Muscle of arm (tissue), 12 donors: Measurements from ENCODE around the gene SENP5. TPM values are rescaled to one million over a fixed set of nuclear protein-coding genes. Genes with fewer than 3 reads are reported as not detected.

Experiments
- DNase-seq: peaks from one replicate; pipeline ENCODE4 v3.0.0-alpha.2; 2013
- polyA plus RNA-seq, 12 donors: library from polyadenylated mRNA; unstranded; fragments of 120-200 nt; gene quantifications; one replicate each; pipeline ENCODE4 v1.2.1, GENCODE V29; 2013; ENCODE audit not compliant: insufficient read length in 12 of 12

The SENP5 gene
- polyA plus RNA-seq, 12 donors, result 13.3 to 27.6 (median 18.7) TPM; not detected in 1

DNA sequence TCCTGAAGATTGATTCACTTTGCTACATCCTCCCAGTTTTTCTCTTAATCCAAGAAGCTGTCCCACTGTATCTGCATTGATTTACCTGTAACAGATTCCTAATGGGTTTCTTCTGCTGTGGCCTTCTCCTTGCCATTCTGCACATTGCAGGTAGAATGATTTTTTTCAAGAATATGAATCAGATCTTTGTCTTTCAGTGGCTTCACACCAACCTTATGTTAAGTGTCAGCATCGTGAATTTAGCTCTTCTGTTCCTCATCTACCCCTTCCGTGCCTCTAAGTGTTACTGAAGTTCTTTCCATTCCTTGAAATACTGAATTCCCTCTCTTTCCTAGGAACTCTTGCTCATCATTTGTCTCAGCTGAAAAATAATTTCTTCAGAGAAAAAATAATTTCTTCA, 7.5 kb downstream of the SENP5 start:
- no peak for DNase-seq

DNA sequence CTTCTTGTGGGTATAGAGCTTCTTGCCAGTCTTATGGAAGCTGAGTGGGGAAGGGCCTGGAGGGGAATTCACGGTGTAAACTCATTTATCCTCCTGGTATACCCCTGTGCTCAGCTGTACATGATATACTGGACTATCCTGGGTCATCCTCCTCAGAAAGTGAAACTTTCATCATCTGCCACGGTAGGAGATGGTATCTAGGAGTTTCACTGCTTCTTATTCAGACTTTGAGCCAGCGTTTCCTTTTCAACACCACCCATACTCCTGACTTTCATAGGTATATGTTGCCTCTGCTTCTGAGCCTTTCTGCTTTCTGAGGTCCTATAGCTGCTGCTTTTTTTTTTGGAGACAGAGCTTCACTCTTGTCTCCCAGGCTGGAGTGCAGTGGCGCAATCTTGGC, 15.6 kb downstream of the SENP5 start:
- no peak for DNase-seq

DNA sequence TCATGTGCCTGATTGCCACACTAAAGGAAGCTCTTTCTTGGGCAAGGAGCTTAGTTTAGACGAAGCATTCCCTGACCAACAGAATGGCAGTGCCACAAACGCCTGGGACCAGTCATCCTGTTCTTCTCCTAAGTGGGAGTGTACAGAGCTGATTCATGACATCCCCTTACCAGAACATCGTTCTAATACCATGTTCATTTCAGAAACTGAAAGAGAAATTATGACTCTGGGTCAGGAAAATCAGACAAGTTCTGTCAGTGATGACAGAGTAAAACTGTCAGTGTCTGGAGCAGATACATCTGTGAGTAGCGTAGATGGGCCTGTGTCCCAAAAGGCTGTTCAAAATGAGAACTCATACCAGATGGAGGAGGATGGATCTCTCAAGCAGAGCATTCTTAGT, 18.4 kb downstream of the SENP5 start:
- DNase-seq, result no peak

DNA sequence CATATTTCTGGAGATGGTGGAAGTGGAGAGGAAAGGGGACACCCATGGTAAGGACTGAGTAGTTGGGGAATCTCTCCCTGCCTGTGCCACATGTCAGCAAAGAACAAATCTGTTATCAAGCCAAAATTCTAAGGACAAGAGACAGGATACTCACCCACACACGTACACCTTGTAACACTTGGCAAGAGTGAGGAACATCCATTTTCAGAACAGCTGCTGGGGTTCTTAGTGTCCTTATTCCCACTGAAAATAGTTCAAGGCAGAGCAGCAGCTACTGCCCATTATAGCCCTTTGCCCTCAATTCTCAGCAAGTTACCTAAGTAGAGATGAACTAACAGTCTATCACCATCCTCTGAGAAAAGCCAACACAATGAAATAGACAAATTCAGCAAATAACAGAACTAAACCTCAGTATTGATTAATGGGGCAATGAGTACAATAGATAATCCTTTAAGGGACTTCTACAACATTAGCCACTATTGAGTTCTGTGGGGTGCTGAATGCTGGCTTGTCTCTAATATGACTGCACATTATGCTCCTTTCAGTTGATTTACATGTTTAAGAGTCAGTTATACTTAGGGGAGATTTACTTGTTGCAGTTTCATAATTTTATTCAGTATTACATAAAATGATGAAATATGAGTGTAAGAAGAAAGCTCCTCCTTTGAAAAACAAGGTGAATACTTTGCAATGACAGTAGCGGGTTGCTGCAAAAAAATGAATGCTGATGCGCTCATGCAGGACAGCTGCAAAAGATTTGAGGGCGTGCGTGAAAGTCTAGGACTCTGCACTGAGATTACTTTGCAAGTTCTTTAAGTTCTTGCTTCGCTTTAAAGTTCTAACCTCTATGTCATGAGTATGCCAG, 22.4 kb downstream of the SENP5 start:
- DNase-seq, result no peak

DNA sequence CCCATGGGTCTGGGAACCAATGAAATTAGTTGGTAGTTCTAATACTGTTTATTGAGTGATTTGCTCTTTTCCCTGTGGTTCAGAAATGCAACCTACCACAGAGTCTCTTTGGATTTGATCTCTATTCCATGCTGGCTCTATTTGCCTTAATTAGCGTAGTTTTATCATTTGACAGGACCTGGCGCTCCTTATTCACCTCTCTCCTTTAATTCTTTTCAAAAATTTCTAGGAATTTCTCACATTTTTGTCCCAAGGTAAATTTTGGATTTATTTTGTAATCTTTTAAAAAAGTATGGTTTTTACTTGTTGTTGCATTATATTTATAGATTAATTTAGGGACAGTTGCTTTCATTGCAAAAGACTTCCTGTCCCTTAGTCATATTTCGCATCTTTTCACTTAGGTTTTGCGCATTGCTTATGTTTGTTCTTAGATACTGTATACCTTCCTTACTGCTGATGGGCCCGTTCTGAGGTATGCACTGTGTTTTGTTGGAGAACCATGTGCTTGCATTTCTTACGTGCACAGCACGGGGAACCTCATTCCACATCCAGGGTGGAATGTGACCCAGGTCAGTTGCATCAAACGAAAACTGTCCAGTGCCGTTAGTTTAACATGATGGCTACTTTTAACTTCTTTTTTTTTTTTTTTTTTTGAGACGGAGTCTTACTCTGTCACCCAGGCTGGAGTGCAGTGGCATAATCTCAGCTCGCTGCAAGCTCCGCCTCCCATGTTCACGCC, 27.0 kb downstream of the SENP5 start:
- DNase-seq, result no peak

DNA sequence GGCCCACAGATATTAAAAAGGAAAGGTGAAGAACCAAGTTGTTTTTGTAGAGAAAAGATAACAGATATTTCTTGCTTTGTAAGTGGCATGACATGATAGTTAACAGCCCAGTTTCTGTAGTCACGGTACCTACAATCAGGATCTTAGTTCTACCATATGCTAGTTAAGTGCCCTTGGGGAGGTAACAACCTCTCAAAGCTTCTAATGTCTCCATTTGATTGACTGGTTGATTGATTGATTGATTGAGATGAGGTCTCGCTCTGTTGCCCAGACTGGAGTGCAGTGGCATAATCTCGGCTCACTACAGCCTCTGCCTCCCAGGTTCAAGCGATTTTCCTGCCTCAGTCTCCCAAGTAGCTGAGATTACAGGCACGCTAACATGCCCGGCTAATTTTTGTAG, 28.5 kb downstream of the SENP5 start:
- no peak for DNase-seq

DNA sequence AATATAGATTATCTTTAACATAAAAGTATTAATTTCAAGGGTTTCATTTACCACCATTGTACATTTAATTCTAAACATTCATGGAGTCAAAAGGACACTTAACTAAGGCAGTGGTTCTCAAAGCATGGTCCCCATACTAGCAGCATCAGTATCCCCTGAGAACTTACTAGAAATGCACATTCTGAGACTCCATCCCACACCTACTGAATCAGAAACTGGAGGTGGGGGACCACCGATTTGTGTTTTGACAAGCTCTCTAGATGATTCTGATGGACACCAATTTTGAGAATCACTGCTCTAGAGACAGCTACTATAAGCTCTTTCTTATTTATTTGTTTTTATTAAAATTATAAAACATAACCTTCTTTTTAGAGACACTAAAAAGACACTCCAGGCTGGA, 34.0 kb downstream of the SENP5 start:
- no peak for DNase-seq

DNA sequence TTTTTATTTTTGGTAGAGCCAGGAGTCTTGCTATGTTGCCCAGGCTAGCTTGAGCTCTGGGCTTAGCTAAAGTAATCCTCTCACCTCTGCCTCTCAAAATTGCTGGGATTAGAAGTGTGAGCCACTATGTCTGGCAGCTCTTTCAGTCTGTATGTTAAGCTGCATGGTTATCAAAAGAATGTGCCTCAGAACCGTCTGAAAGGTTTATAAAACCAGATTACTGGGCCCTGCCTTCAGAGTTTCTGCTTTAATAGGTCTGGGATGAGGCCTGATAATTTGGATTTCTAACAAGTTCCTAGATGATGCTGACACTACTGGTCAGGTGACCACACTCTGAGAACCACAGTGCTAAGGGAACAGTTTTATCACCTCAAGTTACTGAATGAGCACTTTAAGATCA, 34.6 kb downstream of the SENP5 start:
- no peak for DNase-seq

DNA sequence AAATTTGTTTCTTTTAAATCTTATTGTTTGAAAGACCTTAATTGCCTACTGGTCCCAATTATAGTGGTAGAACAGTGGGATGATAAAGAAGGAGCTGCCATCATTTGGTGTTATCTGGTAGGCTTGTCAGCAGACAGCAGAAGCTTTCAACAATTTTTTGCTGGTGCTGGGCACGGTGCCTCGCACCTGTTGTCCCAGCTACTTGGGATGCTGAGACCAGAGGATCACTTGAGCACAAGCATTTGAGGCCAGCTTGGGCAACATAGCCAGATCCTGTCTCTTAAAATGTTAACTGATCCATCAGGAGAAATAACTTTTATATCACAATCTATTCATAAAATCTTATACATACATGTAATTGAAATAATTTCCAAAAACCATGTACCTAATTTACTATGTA, 36.0 kb downstream of the SENP5 start:
- no peak for DNase-seq

DNA sequence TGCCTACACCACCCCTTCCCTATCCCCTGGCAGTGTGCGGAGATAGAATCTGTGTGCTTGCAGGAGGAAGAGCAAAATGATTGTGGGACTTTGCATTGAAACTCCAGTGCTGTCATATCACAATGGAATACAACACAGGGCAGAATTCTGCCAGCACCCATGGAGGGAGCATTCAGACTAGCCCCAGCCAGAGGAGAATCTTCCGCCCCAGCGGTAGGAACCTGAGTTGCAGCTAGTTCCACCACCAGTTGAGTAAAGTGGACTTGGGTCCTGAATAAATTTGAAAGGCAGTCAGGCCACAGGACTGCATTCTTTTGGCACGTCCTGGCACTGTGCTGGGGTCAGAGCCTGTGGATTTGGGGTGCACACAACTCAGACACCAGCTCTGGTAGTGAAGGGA, 47.1 kb downstream of the SENP5 start:
- DNase-seq, result no peak

DNA sequence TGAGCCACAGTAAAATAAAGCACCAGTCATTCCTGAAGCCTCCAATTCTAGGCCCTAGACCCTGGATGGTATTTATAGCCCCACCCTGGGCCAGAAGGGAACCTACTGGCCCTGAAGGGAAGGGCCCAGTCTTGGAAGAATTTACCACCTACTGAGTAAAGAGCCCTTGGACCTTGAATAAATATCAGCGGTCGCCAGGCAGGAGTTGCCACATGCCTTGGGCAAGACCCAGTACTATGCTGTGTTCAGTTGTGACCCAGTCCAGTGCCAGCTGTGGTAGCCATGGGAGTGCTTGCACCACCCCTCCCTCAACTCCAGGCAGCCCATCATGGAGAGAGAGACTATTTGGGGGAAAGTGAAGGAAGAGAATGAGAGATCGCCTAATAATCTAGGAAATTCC, 47.7 kb downstream of the SENP5 start:
- DNase-seq, result no peak

DNA sequence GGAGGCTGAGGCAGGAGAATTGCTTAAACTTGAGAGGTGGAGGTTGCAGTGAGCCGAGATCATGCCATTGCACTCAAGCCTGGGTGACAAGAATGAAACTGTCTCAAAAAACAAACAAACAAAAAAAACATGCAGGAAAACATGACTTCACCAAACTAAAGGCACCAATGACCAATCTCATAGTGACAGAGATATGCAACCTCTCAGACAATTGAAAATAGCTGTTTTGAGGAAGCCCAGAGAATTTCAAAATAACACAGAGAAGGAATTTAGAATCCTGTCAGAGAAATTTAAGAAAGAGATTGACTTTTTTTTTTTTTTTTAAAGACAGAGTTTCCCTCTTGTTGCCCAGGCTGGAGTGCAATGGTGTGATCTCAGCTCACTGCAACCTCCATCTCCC, 48.5 kb downstream of the SENP5 start:
- DNase-seq, result no peak

DNA sequence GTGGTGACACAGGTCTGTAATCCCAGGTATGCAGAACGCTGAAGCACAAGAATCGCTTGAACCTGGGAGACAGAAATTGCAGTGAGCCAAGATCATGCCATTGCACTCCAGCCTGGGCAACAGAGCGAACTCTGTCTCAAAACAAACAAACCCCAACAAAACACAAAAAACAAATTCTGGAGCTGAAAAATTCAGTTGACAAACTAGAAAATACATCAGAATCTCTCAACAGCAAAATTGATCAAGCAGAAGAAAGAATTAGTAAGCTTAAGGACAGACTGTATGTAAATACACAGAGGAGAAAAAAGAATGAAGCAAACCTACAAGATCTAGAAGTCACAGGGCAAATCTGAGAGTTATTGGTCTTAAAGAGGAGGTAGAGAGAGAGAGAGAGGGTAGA, 49.3 kb downstream of the SENP5 start:
- no peak for DNase-seq

DNA sequence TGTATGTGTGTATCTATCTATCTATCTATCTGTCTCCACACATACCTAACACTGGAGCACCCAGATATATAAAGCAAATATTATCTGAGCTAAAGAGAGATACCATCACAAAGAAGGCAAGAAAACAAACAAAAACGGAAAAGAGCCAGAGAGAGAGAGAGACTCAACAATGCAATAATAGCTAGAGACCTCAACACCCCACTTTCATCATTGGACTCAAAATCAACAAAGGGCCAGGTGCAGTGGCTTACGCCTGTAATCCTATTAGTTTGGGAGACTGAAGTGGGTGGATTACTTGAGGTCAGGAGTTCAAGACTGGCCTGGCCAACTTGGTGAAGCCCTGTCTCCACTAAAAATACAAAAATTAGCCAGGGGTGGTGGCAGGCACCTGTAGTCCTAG, 51.2 kb downstream of the SENP5 start:
- DNase-seq, result no peak

DNA sequence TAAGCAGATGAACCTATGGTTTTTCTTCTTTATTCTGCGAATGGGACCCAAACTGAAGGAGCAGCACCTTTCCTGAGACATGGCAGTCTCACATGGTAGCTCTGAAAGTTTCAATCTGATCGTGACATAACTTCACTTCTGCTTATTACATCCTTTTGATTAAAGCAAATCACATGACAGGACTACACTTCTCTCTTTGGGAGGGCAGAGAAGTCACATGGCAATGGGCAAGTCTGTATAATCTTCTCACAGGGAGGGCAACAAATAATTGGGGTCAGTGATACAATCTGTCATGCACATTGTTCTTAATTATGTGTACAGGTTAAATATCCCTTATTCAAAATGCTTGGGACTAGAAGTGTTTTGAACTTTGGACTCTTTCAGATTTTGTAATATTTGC, 53.0 kb downstream of the SENP5 start:
- DNase-seq, result no peak

DNA sequence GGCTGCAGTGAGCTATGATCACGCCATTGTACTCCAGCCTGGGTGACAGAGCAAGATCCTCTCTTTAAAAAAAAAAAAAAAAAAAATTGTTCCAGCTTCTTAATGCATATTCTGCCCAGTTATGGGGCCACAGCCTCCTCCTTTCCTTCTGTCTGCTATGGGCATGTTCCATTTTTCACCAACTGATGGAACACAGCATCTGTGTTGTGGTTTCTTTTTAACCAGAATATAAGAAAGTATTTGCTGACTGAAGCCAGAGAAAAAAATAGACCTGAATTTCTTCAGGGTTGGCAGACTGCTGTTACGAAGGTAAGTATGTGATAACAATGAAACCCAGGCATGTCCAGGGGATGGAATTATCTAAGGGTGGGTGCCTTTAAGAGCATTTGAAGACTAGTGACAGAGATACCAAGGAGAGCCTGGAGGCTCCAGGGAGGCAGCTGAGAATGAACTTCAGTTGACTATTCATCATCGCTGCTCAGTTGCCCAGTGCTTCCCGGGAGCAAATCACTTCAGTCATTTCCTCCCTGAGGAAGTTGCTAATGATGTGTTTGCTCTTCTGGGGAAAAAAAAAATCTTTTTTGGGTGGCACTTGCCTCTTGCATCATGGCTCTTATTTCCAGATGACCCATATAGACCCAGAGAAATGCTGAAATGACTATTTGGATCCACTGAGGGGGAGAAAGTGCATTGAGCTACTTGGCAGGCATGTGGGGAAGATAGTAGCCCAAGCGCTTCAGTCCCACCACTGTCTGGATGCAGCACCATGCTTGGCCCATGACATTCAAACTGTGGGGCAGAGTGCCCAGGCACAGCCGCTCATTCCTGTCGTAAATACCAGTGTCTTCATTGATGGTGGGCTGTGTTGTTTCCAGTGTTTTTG, 60.1 kb downstream of the SENP5 start:
- no peak for DNase-seq

DNA sequence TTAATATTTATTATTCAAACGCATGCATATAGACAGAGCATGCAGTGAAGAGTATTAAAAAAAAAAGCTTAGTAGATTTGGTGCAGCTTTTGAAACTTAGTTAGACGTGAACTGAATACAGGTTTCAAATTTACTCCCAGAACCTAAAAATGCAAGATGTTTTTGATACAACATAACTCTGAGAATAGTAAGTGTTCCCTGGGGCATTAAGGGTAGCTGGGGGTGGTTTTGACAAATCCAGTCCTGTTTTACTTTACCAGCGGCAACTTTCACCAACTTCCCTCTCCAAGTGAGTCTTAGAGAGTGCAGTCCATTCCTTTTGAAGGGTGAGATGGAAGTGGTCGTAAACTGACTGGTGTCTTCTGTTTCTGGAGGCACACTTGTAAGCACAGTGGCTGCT, 63.4 kb downstream of the SENP5 start:
- DNase-seq, result no peak

DNA sequence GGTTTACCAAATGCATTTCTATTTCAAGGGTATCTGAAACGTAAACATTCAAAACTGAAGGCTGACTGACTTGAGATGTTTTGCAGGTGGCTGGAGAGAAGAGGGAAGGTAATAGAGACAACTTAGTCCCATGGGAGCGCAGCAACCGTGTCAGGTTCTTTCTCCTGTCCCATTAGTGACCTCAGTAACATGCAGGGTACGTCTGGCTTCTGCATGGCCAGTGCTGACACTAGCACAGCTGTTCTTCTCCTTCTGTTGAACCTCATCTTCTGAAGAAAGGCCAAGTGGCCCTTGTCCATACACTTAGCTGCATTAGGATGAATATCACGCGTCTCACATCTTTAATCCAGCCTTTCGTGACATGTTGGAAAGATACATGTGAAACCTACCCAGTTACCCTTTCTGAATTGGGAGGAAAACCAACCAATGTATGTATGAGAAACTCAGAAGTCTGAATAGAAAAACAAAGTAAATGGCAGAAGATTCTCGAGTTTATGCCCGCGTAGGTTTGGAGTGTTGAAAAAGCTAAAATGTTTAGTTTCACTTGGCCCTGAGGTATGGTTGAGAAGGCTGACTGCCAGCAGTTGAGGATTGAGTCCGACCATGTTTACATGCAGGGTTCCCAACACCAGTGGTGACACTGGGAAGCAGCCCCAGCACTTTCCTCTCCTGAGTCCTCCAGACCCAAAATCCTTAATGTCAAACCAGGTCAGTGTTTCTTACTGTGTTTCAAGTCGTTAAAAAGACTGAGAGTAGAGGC, 64.3 kb downstream of the SENP5 start:
- no peak for DNase-seq

DNA sequence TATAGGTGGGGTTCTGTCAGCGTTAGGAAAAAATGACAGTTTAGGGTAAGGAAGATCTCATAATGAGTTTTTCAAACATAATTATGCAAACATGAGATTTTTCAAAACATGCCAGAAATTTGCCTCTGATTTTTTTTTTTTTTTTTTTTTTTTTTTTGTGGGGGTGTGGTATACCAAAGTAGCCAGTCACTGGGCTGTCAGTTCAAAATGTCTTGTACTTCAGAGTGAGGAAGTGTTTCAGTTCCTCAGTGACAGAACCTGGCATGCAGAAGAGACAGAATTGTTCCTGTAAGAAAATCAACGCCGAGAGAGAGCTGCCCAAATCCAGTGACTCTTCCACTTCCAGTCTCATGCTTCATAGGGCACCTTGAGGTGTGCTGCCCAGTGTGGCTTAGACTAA, 64.9 kb downstream of the SENP5 start:
- DNase-seq, result no peak

DNA sequence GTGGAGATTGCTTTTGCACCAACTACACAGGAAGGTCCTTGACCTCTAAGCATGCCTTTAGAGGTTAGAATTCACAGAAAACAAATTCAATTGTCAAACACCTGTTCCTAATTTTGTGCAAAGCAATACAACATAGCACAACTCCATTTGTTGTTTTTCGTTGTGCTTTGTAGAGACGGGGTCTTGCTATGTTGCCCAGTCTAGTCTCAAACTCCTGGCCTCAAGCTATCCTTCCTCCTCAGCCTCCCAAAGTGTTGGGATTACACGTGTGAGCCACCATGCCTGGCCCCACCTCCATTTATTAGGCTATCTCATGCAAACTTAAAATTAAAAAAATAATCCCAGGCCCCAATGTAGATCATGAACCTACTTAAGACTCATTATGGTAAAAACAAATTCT, 68.6 kb downstream of the SENP5 start:
- DNase-seq, result no peak

DNA sequence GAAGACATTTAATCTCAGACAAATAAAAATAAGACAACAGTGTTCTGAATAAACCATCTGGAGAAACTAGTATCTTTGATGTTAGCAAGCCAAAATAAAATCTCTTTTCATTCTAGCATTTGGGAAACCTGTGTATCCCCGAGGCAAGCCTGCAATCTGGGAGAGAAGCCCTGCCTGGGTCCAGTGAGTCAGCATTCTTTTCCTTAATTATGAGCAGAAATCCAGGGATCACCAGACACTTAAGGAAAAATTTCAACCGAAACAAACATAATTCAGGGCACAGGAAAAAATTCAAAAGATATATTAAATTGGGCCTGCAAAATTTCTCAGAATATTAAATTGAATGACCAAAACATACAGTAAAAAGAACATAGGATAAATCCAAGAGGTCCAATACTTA, 70.4 kb downstream of the SENP5 start:
- no peak for DNase-seq

DNA sequence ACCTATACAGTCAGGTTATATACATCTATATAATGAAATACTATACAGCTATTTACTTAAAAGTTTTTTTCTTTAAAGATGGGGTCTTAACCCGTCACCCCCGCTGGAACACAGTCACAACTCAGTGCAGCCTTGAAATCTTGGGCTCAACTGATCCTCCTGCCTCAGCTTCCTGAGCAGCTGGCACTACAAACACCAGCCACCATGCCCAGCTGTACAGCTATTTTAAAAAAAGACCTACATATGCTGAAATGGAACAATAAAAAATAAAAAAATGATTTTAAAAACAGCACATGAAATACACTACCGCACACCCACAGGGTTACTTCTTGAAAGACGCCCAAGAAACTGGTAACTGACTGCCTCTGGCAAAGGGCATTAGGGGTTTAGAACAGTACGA, 70.9 kb downstream of the SENP5 start:
- no peak for DNase-seq
